IPS-18c (cell line): ENCODE data around the gene ANKRD31.
"Not testable (repeated sequence)": the region's sequence is repeated elsewhere in the genome, so short reads cannot be mapped to it uniquely, and the experiment has no call there.

Experiments
- H3K4me3 ChIP-seq: 2 replicates; pipeline ENCODE4 v1.7.0; 2013; ENCODE audit warnings: low read depth, mild to moderate bottlenecking, low read length, moderate library complexity; ENCODE audit not compliant: insufficient read depth
- H3K9me3 ChIP-seq: one replicate; pipeline ENCODE4 v1.6.1; 2013; ENCODE audit warnings: mild to moderate bottlenecking, low read length, moderate library complexity; ENCODE audit not compliant: control insufficient read depth, insufficient read depth

ANKRD31 gene

GRCh38 chr5:75189353-75189752 lies 47.3 kb downstream of the ANKRD31 start:
- no peaks in the 10 kb centered on the region for H3K9me3 ChIP-seq
- H3K4me3 ChIP-seq, result no peak overlapping the region

DNA sequence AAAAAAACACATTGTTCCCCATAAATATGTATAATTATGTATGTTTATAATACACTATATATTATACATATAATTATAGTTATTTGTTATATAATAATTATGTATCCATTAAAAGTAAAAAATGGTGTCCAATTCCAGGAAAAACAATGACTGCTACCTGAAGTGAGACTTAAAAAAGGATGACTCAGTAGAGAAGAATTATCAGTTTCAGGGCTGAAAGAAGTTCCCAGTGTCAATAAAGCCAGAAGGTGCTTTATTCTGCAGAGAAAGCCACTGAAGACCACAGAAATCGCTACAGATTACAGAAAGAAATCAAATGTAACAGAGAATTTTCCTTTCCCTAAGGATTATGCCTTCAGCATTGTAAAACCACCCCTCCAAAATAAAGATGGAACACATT lies 50.9 kb downstream of the ANKRD31 start:
- no peaks in the 10 kb centered on the region for H3K9me3 ChIP-seq
- no peak overlapping the region for H3K4me3 ChIP-seq

- H3K9me3 ChIP-seq, H3K4me3 ChIP-seq: not testable (repeated sequence)
Observed at GRCh38 chr5:75176009-75176408, 60.7 kb downstream of the ANKRD31 start.

GRCh38 chr5:75174872-75175271 lies 61.8 kb downstream of the ANKRD31 start:
- not testable (repeated sequence) for H3K4me3 ChIP-seq, H3K9me3 ChIP-seq

DNA sequence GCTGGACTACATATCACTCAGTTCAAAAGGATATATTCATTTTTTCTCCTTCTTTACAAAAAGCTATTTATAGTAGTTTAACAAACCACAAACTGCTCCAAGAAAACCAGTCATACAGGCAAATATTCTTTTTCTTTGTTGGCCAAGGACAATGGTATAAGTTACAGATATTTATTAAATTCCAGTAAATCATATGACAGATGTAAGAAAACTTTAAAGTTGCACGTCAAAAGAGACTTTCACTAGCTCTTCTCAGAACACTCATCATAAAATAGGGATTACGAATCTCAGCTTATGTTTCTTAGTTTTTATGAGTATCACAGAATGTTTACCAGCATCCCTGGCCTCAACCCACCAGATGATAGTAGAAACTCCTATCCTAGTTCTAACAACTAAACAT lies 67.2 kb downstream of the ANKRD31 start:
- H3K9me3 ChIP-seq, result no peaks in the 10 kb centered on the region
- no peak overlapping the region for H3K4me3 ChIP-seq

GRCh38 chr5:75168026-75168735 lies 68.5 kb downstream of the ANKRD31 start:
- H3K4me3 ChIP-seq, result no peak overlapping the region
- H3K9me3 ChIP-seq, result no peaks in the 10 kb centered on the region

GRCh38 chr5:75167345-75167744 lies 69.3 kb downstream of the ANKRD31 start:
- Histone ChIP-seq H3K4me3 (no peak overlapping the region), H3K9me3 (no peaks in the 10 kb centered on the region)

GRCh38 chr5:75161508-75161907 lies 75.2 kb downstream of the ANKRD31 start:
- H3K4me3 ChIP-seq, H3K9me3 ChIP-seq: not testable (repeated sequence)

DNA sequence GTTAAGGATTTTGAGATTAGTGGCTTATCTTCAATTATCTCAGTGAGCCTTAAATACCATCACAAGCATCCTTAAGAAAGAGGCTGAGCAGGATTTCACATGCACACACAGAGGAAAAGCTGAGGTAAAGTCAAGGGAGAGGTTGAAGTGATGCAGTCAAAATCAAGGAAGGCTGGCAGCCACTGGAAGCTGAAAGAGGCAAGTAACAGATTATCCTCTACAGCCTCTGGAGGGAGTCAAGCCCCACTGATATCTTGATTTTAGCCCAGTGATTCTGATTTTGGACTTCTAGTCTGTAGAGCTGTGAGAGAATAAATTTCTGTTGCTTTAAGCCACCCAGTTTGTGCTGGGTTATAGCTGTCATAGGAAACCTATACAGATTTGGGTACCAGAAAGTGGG lies 80.1 kb downstream of the ANKRD31 start:
- Histone ChIP-seq H3K9me3 (no peaks in the 10 kb centered on the region), H3K4me3 (no peak overlapping the region)

DNA sequence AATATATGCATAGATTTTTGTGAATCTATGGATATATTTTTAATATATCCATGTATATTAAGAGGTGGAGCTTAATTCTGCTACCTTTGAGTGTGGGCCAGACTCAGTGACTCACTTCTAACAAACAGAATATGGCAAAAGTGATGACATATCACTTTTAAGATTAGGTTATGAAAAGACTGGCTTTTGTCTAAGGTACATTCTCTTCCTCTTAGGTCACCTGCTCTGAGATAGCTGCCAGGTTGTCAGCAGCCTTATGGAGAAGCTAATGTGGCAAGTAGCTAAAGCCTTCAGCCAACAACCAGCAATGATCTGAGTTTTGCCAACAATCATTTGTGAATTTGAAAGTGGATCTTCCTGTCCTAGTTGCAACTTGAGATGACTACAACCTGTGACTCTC lies 83.8 kb downstream of the ANKRD31 start:
- Histone ChIP-seq H3K9me3 (no peaks in the 10 kb centered on the region), H3K4me3 (no peak overlapping the region)

GRCh38 chr5:75148051-75148450 lies 88.6 kb downstream of the ANKRD31 start:
- no peaks in the 10 kb centered on the region for H3K9me3 ChIP-seq
- H3K4me3 ChIP-seq, result no peak overlapping the region

GRCh38 chr5:75142566-75143136 lies 94.0 kb downstream of the ANKRD31 start:
- no peak overlapping the region for H3K4me3 ChIP-seq

GRCh38 chr5:75140277-75140676 lies 96.4 kb downstream of the ANKRD31 start:
- Histone ChIP-seq H3K4me3 (no peak overlapping the region), H3K9me3 (no peaks in the 10 kb centered on the region)

More at GRCh38 chr5:75142566-75143136, 94.0 kb downstream of the ANKRD31 start:
- H3K9me3 ChIP-seq, result no peaks in the 10 kb centered on the region

GRCh38 chr5:75138689-75139088 lies 98.0 kb downstream of the ANKRD31 start:
- no peaks in the 10 kb centered on the region for H3K9me3 ChIP-seq
- H3K4me3 ChIP-seq, result no peak overlapping the region

- Histone ChIP-seq H3K9me3 (peaks cover 8% of the 10 kb centered on the region), H3K4me3 (no peak overlapping the region; the same call in 1 of the 2 replicates)
Observed at GRCh38 chr5:75130818-75131349, 105.8 kb downstream of the ANKRD31 start.

- H3K9me3 ChIP-seq, result no peaks in the 10 kb centered on the region
- no peak overlapping the region for H3K4me3 ChIP-seq
Observed at GRCh38 chr5:75116856-75117255, 119.8 kb downstream of the ANKRD31 start.

- H3K9me3 ChIP-seq, H3K4me3 ChIP-seq: not testable (repeated sequence)
Observed at GRCh38 chr5:75114311-75114710, 122.4 kb downstream of the ANKRD31 start.

DNA sequence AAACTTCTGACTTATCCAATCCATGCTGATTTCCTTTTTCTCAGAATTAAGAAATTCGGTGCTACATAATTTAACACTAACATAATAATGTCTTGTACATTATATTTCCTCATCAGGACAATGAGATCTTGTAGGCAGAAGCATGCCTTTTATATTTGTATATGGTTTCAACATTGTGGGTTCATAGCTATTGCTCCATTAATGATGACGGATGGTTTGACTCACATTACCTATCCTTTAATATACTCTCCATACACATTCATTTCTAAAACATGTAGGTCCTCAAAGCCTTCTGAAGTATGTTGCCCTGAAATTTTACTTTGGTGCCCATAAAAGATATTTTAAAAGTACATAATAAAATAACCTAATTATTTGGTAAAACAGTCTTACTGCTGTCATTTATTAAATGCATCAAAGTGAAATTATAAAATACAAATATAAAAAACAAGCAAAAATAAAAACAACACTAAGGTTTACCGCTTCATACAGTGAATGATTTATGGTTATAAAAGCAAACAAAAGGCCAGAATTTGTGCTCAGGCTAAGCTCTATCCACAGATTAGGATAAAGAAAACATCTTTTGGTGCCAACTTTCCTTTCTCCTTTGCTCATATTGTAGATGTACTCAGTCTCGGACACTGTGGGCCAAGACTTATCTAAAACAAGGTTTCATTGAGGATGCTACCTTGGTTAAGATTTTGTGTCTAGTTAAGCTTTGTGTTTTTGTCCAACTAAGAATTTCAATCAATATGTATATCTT lies 123.1 kb downstream of the ANKRD31 start:
- no peak overlapping the region for H3K4me3 ChIP-seq

More for the DNA sequence above, 123.1 kb downstream of the ANKRD31 start:
- no peaks in the 10 kb centered on the region for H3K9me3 ChIP-seq
